Measurements from ENCODE around the gene C12orf56.

GRCh38 chr12:64404470-64405256 is 14.1 kb upstream of the C12orf56 start:
- TF ChIP-seq CTCF (optimal IDR thresholded peaks at IDR 0.05 in 1 of 3, IDR thresholded peaks at IDR 0.05 in 1 of 3, conservative IDR thresholded peaks at IDR 0.05 in 1 of 3; ENCODE audit: extremely low read depth in 1 of 3, insufficient read depth in 2 of 3, low read length in 3 of 3) (no peak), EZH2 (IDR thresholded peaks at IDR 0.05; ENCODE audit: low read length) (no peak)

All from keratinocyte (primary cell).